NCI-H82 treated with DMSO at 0.1 percent for 48 hours (cell line): Measurements from ENCODE around the gene MED7.

Experiments
- DNase-seq: peaks from one replicate; lab custom pipeline; 2025; ENCODE audit not compliant: unreplicated experiment; lab: John Stamatoyannopoulos, UW

The MED7 gene

GRCh38 chr5:157107508-157107907 lies 35.2 kb downstream of the MED7 start:
- no peak for DNase-seq

GRCh38 chr5:157106630-157107461 lies 35.8 kb downstream of the MED7 start:
- DNase-seq = no peak

- no peak for DNase-seq
Observed at GRCh38 chr5:157100140-157100679, 42.5 kb downstream of the MED7 start.

GRCh38 chr5:157088342-157088990 lies 54.2 kb downstream of the MED7 start:
- DNase-seq = no peak
